HG02852 (cell line): ENCODE measurements around the gene EHD1.

Experiments
- ATAC-seq: cut with Tn5 transposase; IDR thresholded peaks from one replicate; pipeline ENCODE4 v1.9.1; 2021; ENCODE audit warnings: mild to moderate bottlenecking, moderate library complexity; ENCODE audit not compliant: unreplicated experiment

The EHD1 gene

DNA sequence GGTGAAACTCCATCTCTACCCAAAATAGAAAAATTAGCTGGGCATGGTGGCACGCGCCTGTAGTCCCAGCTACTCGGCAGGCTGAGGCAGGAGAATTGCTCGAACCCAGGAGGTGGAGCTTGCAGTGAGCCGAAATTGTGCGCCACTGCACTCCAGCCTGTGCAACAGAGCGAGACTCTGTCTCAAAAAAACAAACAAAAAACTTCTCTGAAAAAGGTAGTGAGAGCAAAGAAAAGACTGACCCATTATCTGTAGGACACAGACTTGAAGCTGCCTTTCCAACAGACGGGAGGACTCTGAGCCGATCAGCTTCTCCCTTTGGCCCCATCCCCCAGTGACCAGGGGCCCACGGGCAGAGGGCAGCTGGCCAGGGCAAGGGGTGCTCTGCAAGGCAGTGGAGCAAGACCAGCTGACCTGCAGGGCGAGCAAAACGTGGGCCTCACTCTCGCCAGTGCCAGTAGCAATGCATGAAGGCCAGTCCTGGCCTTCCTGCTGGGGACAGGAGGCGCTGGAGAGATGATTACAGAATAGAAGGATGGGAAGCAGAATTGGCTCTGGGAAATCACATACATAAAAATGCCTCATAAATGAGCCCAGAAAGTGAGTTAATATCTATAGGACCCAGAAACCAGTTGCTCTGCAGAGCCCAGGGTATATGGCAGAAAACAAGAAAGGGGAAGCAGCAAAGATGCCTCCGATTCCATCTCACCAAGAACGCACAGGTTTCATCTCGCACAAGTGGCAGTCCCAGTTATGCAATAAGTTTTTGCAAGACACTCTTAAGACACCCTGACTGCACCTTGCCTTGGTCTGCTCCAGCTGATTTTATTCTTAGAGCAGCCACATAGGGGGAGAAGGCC lies 2.8 kb downstream of the EHD1 start:
- no peak for ATAC-seq

GRCh38 chr11:64874308-64875240 lies 3.8 kb downstream of the EHD1 start:
- no peak for ATAC-seq

GRCh38 chr11:64872790-64873488 lies 5.5 kb downstream of the EHD1 start:
- ATAC-seq: no peak

DNA sequence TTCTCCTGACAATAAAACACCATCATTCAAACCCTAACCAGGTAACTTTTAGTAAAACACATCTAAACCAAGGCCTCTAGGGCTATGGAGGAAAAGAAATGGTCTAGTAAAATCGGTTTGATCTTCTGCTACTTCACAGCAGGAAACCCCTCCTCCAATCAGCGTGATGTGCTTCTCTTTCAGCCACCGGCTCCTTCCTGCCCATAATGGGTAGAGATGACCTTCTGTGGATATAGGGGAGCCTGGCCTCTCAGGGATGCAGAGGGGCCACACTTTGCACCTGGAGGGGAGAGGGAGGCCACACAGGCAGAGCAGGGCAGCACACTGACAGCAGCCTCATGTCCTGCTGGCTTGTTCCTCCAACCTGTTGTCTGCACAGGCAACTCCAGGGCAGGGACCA lies 6.9 kb downstream of the EHD1 start:
- ATAC-seq: no peak

GRCh38 chr11:64870893-64871466 lies 7.4 kb downstream of the EHD1 start:
- ATAC-seq: no peak

- ATAC-seq: no peak
These were observed 8.1 kb downstream of the EHD1 start for GRCh38 chr11:64870176-64870892.

DNA sequence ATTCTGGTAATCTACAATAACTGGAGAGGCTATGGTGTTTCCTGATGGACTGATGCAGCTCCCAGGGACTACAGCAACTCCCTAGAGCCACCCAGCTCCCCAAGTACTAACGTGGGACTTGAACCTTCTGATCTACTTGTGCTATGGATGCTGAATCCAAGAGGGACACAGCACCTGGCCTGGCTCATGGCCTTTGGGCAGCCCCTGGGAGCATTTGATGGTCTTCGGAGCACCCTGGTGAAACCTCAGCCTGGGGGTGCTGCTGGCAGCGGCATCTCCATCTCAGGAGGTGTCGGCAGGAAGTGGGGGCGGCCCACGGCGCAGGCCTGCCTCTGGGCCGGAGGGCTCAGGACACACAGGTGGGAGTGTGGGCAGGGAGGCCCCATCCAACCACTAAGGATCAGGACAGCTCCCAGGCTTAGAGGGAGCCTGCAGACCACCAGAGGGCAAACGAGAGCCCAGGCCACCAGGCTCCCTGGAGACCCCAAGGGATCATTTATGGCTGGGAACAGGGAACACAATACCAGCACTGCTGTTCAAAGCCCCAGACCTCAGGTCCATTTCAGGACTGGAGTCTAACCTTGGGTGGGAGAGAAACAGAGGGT lies 8.7 kb downstream of the EHD1 start:
- ATAC-seq: no peak

- no peak for ATAC-seq
These were observed 9.4 kb downstream of the EHD1 start for GRCh38 chr11:64868904-64869570.

- no peak for ATAC-seq
These were observed 10.5 kb downstream of the EHD1 start for GRCh38 chr11:64867748-64868462.

GRCh38 chr11:64866173-64866491 lies 12.3 kb downstream of the EHD1 start:
- no peak for ATAC-seq

DNA sequence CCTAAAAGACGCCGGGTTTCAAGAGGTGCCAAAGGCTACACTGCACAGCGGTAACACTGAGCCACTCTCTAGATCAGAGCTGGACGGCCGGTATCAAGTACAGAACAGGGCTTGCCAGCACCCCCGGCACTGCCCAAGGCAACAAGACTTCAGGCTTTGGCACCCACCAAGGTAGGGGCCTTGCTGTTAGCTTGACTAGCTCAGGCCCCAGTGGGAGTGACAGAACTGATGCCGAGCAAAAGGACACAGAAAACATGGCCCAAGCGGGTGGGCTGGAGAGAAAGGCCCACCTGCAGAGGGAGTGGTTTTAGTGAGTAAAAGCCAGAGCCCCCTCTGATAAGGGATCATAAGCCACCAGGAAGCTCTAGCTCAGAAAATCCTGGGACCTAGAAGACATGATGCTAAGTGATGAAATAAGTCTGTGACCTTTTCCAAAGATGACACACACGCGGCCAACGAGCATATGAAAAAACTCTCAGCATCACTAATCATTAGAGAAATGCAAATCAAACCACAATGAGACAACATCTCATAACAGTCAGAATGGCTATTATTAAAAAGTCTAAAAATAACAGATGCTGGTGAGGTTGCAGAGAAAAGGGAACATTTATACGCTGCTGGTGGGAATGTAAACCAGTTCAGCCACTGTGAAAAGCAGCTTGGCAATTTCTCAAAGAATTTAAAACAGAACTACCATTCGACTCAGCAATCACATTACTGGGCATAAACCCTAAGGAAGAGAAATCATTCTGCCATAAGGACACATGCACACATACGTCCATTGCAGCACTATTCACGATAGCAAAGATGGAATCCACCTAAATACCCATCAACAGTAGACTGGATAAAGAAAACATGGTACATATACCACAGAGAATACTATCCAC lies 12.9 kb downstream of the EHD1 start:
- ATAC-seq: no peak

DNA sequence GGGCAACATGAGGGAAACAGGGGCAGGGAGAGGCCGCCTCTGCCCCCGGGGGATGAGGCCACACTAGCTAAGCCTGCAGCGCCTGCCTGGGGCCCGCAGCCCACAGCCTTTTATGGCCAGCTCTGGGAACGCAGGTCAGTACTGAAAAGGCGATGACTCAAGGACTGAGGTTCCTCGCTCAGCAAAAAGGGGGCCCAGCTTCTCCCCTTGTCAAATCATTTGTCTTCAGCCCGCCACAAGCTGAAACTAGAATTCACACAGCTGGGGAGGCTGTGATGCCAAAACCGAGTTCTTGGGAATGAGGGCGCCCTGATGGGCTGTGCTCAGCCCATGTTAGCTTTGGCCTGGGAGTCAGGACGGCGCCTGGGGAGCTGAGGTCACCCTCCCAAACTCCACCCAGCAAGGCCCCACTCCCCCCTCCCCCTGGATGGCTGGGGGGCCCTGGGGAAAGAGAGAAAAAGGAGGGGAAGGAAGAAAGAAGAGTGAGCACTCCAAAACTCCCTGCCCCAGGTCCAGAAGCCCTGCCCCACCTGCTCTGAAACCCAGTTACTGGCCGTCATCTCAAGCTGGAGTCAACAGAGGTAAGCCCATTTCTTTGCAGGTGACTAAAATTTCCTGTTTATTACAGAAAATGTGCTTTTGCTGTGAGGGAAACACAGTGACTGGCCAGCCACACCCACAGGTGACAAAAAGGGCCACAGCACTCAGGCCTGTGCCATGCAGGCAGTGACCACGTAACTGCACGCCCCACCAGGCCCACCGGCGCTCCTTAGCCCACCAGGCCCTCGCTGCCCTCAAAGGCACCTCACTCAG lies 13.7 kb downstream of the EHD1 start:
- ATAC-seq: no peak

DNA sequence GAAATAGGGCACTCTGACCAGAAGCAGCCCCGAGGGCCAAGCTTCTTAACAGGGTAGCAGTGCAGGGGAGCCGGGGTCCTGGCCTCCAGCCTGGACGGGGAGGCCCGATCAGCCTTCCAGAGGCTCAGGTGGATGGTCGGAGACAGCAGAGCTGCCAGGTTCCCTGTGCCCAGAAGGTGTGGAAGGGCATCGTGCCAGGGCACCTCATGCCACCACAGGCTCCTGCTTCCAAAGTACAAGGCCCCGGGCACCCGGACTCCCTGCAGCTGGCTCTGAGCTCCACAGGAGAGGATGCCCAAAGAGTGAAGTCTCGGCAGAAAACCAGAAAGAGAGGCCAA lies 14.3 kb downstream of the EHD1 start:
- no peak for ATAC-seq

DNA sequence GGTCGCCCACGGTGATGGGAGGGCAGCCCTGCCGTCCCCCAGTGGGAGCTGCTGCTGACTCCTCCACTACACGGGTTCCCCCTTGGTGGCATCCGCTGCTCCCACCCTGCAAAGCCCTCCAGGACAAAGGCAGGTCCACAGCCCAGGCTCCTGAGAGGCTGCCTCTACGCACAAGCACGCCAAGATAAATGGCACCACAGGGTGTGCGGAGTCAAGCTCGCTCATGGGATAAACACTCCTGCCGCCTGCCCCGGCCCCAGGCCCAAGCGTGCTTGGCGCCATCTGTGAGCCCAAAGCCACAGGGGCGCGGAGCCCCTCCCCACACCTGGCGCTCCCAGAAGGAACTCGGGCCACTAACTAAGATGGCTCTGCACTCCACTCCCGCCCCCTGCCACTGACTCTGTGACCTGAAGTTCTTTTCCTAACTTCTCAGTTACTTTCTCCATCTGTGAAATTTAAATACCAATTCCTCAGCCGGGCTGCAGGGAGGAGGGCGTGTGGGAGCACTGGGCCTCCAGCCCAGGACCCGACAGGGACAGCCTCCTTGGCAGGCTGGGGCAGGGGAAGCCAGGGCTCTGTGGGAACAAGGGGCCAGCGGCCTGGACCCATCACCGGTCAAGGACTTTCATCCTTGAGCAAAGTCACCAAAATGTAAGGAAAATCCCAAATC lies 14.9 kb downstream of the EHD1 start:
- ATAC-seq: no peak

DNA sequence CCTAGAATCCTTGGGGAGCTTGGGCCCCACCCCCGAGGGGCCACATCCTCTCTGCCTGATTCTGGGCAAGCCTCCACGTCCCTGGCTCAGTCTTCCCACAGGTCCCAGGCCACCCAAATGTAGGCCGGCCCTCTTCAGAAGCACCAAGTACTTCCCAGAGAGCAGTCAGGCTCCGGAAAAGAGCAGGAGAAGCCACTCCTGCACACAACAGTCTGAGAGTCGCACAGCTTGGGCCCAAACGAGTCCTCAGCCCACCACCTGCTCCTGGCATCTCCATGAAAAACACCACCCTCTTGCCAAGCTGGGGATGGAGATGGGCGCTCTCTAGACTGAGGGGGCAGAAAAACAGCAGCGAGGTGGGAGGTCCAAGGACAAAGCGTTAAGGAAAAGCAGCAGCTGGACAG lies 15.4 kb downstream of the EHD1 start:
- ATAC-seq: no peak

DNA sequence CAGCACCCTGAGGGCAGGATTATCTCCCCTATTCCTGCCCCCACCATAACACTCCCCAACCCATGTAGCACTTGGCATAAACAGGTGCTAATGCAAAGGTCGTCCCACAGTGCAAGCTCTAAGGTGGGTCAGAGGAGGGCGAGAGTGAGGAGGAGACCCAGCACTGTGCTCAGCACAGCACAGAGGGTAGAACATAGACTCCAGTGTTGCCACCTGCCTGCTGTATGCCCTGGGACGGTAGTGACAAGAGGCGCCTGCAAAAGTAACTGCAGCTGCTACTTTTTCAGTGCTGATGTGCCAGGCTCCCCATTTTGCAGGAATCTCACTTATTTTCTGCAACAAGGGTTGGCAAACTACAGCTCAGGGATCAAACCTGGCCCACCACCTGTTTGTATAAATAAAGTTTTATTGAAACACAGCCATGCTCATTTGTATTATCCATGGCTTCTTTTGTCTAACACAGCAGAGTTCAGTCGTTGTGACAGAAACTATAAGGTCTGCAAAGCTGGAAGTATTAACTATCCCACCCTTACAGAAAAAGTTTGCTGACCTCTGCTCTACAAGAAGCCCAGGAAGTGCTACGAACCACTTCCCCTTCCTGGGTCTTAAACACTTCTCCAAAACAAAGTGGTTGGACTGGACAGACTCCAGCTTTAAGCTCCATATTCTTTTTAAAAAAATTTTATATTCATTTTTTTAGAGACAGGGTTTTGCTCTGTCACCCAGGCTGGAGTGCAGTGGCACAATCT lies 17.0 kb downstream of the EHD1 start:
- no peak for ATAC-seq
